Endothelial cell (in vitro differentiated cells): ENCODE data around the gene NAP1L1. TPM values are rescaled to one million over a fixed set of nuclear protein-coding genes. Genes with fewer than 3 reads are reported as not detected.

Source experiments
- DNase-seq: peaks from one replicate; pipeline ENCODE4 v3.0.0; 2021; ENCODE audit warnings: low spot score
- H3K27ac Mint-ChIP-seq: one replicate; pipeline ENCODE4 v1.8.0; 2021; ENCODE audit warnings: mixed read lengths, inconsistent platforms; ENCODE audit not compliant: unreplicated experiment
- H3K27me3 Mint-ChIP-seq: one replicate; pipeline ENCODE4 v1.8.0; 2021; ENCODE audit warnings: mild to moderate bottlenecking, moderate library complexity, mixed read lengths, inconsistent platforms; ENCODE audit not compliant: unreplicated experiment
- H3K36me3 Mint-ChIP-seq: one replicate; pipeline ENCODE4 v1.8.0; 2021; ENCODE audit warnings: mild to moderate bottlenecking, low read depth, mixed read lengths, inconsistent platforms; ENCODE audit not compliant: unreplicated experiment
- H3K4me1 Mint-ChIP-seq: one replicate; pipeline ENCODE4 v1.8.0; 2021; ENCODE audit warnings: mild to moderate bottlenecking, mixed read lengths, inconsistent platforms; ENCODE audit not compliant: unreplicated experiment
- H3K4me3 Mint-ChIP-seq: one replicate; pipeline ENCODE4 v1.8.0; 2021; ENCODE audit warnings: mild to moderate bottlenecking, mixed read lengths, inconsistent platforms; ENCODE audit not compliant: unreplicated experiment
- H3K9me3 Mint-ChIP-seq: one replicate; pipeline ENCODE4 v1.8.0; 2021; ENCODE audit warnings: mixed read lengths, inconsistent platforms; ENCODE audit not compliant: unreplicated experiment
- CTCF ChIP-seq: fragments of 200-600 bp; sonication (generic); IDR thresholded peaks from one replicate; pipeline ENCODE4 v1.5.0; 2021; ENCODE audit warnings: antibody characterized with exemption; ENCODE audit not compliant: unreplicated experiment
- total RNA-seq: library from RNA; stranded (reverse); fragmentation: NEBNext Ultra II Directional; extraction: Animal tissue kit (Norgen Biotek cat#: 25700); gene quantifications from one replicate; pipeline ENCODE4 v1.2.1, GENCODE V29; 2021; ENCODE audit not compliant: unreplicated experiment

NAP1L1 gene
- total RNA-seq, 1 donor from 2014 or later: 603 TPM

GRCh38 chr12:76006028-76006925, 78.2 kb downstream of the NAP1L1 start:
- no peak for DNase-seq
- no peak for TF ChIP-seq CTCF
- H3K36me3 Mint-ChIP-seq: peaks cover 4% of the 10 kb centered on the region
- peaks cover 4% of the 10 kb centered on the region for H3K27me3 Mint-ChIP-seq
- peaks cover 8% of the 10 kb centered on the region for H3K4me1 Mint-ChIP-seq
- H3K9me3 Mint-ChIP-seq: no peaks in the 10 kb centered on the region
- no peak overlapping the region for H3K4me3 Mint-ChIP-seq
- H3K27ac Mint-ChIP-seq: no peak overlapping the region

DNA sequence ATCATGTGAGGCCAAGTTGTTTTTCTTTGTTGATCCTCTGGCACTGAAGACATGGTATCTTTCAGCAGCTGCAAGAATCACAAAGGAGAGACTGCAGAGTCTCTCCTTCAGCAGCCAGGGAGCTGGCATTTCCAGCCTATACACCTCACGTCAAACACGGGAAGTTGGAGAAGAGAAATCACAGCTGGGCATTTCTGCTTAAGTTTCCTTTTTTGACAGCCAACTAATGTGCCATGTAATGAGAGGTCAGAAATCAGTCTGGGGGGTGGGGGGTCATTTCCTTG, 81.2 kb downstream of the NAP1L1 start:
- H3K27me3 Mint-ChIP-seq: peaks cover 4% of the 10 kb centered on the region
- H3K4me3 Mint-ChIP-seq: no peak overlapping the region
- H3K36me3 Mint-ChIP-seq: peaks cover 4% of the 10 kb centered on the region
- H3K9me3 Mint-ChIP-seq: no peaks in the 10 kb centered on the region
- no peak for DNase-seq
- no peaks in the 10 kb centered on the region for H3K4me1 Mint-ChIP-seq
- TF ChIP-seq CTCF: no peak
- H3K27ac Mint-ChIP-seq: no peak overlapping the region

- no peak overlapping the region for H3K4me3 Mint-ChIP-seq
- DNase-seq: no peak
- peaks cover 4% of the 10 kb centered on the region for H3K36me3 Mint-ChIP-seq
- H3K4me1 Mint-ChIP-seq: peaks cover under 1% of the 10 kb centered on the region
- no peaks in the 10 kb centered on the region for H3K9me3 Mint-ChIP-seq
- H3K27me3 Mint-ChIP-seq: peaks cover 2% of the 10 kb centered on the region
- TF ChIP-seq CTCF: no peak
- no peak overlapping the region for H3K27ac Mint-ChIP-seq
Measured at GRCh38 chr12:76002598-76003354, 81.7 kb downstream of the NAP1L1 start.

DNA sequence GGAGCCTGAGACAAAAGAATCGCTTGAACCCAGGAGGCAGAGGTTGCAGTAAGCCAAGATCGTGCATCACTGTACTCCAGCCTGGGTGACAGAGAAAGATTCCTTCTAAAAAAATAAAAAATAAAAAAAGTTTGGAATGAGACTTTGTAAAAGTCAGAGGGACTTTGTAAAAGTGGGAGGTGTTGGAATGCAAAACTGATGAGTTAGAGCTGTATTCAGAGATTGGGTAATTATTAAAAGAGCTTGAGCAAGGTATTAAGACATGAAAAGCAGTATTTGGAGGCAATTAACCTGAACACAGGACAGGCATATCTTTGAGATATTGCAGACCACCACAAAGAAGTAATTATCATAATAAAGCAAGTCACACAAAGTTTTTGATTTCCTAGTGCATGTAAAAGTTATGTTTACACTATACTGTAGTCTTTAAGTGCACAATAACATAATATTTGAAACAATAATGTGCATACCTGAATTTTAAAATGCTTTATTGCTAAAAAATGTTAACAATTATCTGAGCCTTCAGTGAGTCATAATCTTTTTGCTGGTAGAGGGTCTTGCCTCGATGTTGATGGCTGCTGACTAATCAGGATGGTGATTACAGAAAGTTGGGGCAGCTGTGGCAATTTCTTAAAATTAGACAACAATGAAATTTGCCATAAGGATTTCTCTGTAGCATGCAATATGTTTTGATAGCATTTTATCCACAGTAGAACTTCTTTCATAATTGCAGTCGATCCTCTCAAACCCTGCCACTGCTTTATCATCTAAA, 86.0 kb downstream of the NAP1L1 start:
- TF ChIP-seq CTCF: no peak
- no peaks in the 10 kb centered on the region for H3K36me3 Mint-ChIP-seq
- H3K4me3 Mint-ChIP-seq: no peak overlapping the region
- H3K4me1 Mint-ChIP-seq: peaks cover 5% of the 10 kb centered on the region
- H3K27ac Mint-ChIP-seq: no peak overlapping the region
- peaks cover under 1% of the 10 kb centered on the region for H3K27me3 Mint-ChIP-seq
- H3K9me3 Mint-ChIP-seq: no peaks in the 10 kb centered on the region
- DNase-seq: no peak
